Adipocyte (in vitro differentiated cells): ENCODE results near the gene JAKMIP2.
"Not testable (repeated sequence)": the region's sequence is repeated elsewhere in the genome, so short reads cannot be mapped to it uniquely, and the experiment has no call there.

Experiments used
- DNase-seq: peaks from one replicate; pipeline ENCODE4 v3.0.0-alpha.2; 2015; ENCODE audit warnings: low read depth
- H3K27me3 ChIP-seq: replicated peaks from 2 replicates; pipeline ENCODE4 v1.7.0; 2013; ENCODE audit warnings: mild to moderate bottlenecking, low read length, moderate library complexity; ENCODE audit not compliant: control insufficient read depth, insufficient read depth
- H3K36me3 ChIP-seq: 2 replicates; pipeline ENCODE4 v1.7.0; 2013; ENCODE audit warnings: low read length, mild to moderate bottlenecking, moderate library complexity; ENCODE audit not compliant: control insufficient read depth, insufficient read depth, severe bottlenecking
- H3K4me1 ChIP-seq: 2 replicates; pipeline ENCODE4 v1.7.0; 2013; ENCODE audit warnings: mild to moderate bottlenecking, low read length, moderate library complexity; ENCODE audit not compliant: control insufficient read depth, insufficient read depth
- H3K4me3 ChIP-seq: 2 replicates; pipeline ENCODE4 v1.7.0; 2013; ENCODE audit warnings: mild to moderate bottlenecking, low read length, moderate library complexity
- H3K9ac ChIP-seq: 2 replicates; pipeline ENCODE4 v1.7.0; 2013; ENCODE audit warnings: mild to moderate bottlenecking, low read length, moderate library complexity
- H3K9me3 ChIP-seq: 2 replicates; pipeline ENCODE4 v1.7.0; 2013; ENCODE audit warnings: mild to moderate bottlenecking, low read length, moderate library complexity; ENCODE audit not compliant: control insufficient read depth

Gene JAKMIP2

DNA sequence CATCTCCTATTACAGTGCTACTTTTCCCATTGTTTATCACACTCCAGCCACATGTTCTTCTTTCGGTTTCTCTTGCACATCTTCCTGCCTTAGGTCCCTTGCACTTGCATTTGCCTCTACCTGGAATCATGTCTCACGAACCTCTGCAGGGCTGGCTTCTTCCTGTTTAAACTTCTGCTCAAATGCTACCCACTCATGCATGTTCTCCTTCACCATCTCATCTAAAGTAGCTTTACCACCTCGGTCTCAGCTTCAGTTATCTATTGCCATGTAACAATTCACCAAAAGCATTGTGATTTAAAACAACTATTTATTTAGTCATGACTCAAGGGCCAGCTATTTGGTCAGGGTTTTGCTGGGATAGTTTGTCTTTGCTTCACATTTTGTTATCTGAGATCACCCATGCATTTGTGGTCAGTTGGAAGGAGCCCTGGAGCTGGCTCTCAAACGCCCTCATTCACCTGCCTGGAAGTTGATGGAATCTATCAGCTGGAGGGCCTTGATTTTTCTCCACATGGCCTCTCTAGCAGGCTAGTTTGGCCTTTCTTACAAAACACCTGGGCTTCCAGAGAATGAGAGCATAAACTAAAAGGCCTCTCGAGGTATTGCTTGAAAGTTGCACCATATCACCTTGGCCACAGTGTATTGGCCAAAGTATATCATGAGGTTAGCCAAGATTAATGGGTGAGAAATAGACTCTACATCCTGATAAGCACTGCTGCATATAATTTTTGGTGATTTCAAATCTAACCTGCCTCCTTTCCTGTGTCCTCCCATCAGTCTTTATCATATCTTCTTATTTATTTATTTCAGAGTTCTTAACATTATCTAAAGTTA lies 27.5 kb upstream of the JAKMIP2 start:
- Histone ChIP-seq H3K36me3 (no peaks in the 10 kb centered on the region), H3K27me3 (no peaks in the 10 kb centered on the region), H3K9ac (no peak overlapping the region), H3K9me3 (no peaks in the 10 kb centered on the region), H3K4me3 (no peak overlapping the region), H3K4me1 (no peaks in the 10 kb centered on the region)
- DNase-seq = no peak

DNA sequence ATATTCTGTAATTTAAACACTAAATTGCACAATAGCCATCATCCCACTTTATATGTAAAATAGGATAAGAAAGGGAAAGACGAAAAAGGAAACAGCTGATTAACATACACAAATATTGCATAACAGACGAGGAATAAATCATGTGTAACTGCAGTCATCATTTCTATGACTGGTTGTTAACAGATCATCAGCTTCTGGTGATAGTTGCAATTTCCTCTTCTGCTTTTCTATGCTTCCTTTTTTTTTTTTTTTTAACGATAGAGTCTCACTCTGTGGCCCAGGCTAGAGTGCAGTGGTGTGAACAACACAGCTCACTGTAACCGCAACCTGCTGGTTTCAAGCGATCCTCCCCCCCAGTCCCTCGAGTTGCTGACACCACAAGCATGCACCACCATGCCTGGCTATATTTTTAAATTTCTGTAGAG lies 22.5 kb upstream of the JAKMIP2 start:
- DNase-seq = no peak
- no peaks in the 10 kb centered on the region for H3K36me3 ChIP-seq

GRCh38 chr5:147804334-147804733 lies 21.8 kb upstream of the JAKMIP2 start:
- Histone ChIP-seq H3K9me3 (no peaks in the 10 kb centered on the region), H3K9ac (no peak overlapping the region), H3K4me3 (no peak overlapping the region), H3K4me1 (peaks cover 13% of the 10 kb centered on the region), H3K36me3 (no peaks in the 10 kb centered on the region), H3K27me3 (no peaks in the 10 kb centered on the region)
- no peak for DNase-seq

More for the DNA sequence above, 22.5 kb upstream of the JAKMIP2 start:
- Histone ChIP-seq H3K9ac (no peak overlapping the region), H3K4me3 (no peak overlapping the region), H3K9me3 (no peaks in the 10 kb centered on the region), H3K27me3 (no peaks in the 10 kb centered on the region), H3K4me1 (peaks cover 13% of the 10 kb centered on the region)

DNA sequence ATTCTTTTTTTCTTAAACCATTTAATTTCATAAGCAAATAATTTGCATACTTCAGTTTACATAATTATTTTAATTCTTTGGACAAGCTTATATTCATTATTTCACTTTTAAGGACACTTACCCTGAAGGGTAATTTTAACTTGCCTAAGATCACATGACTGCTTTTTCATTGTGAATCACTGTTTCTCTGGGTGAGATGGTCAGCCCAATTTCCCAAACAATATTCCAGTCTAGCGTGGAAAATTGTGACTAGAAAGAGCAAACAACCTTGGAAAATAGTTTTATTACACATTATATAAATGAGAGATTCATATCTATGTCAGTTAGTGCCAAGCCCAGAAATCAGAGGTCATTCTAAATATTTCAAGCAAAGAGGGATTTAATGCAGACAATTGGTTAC lies 21.4 kb upstream of the JAKMIP2 start:
- no peaks in the 10 kb centered on the region for H3K27me3 ChIP-seq
- no peaks in the 10 kb centered on the region for H3K36me3 ChIP-seq
- no peak overlapping the region for H3K9ac ChIP-seq
- DNase-seq = no peak
- no peaks in the 10 kb centered on the region for H3K9me3 ChIP-seq
- H3K4me1 ChIP-seq = peaks cover 13% of the 10 kb centered on the region
- H3K4me3 ChIP-seq = no peak overlapping the region

DNA sequence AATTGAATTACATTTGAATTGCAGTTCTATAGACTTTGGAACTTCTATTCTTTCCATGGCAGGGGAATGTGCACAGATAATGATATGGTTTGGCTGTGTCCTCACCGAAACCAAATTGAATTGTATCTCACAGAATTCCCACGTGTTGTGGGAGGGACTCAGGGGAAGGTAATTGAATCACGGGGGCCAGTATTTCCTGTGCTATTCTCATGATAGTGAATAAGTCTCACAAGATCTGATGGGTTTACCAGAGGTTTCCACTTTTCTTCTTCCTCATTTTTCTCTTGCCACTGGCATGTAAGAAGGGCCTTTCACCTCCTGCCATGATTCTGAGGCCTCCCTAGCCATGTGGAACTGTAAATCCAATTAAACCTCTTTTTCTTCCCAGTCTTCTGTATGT lies 20.6 kb upstream of the JAKMIP2 start:
- DNase-seq, H3K9me3 ChIP-seq, H3K9ac ChIP-seq, H3K36me3 ChIP-seq, H3K4me3 ChIP-seq, H3K27me3 ChIP-seq: not testable (repeated sequence)
- peaks cover 13% of the 10 kb centered on the region for H3K4me1 ChIP-seq

DNA sequence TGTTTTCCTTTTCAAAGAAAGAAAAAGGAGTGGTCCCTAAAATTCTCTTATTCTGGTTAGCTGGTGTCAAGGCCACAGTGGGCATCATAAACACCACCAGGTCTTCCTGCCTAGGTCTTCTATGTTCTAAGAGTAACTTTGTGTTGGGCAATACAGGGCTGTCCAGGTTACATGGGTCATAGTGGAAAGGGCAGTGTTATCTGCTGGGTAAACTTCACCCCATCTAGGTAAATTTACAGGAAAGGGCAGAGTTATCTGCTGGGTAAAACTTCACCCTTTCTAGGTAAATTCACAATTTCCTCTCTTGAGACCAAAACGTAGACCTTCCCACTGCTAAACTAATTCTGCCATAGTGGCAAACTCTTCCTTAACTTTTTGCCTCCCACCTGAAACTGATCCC lies 18.9 kb upstream of the JAKMIP2 start:
- no peak overlapping the region for H3K9ac ChIP-seq
- DNase-seq = no peak
- H3K4me1 ChIP-seq = peaks cover 13% of the 10 kb centered on the region
- H3K9me3 ChIP-seq = no peaks in the 10 kb centered on the region
- no peaks in the 10 kb centered on the region for H3K36me3 ChIP-seq
- no peak overlapping the region for H3K4me3 ChIP-seq
- H3K27me3 ChIP-seq = no peaks in the 10 kb centered on the region

DNA sequence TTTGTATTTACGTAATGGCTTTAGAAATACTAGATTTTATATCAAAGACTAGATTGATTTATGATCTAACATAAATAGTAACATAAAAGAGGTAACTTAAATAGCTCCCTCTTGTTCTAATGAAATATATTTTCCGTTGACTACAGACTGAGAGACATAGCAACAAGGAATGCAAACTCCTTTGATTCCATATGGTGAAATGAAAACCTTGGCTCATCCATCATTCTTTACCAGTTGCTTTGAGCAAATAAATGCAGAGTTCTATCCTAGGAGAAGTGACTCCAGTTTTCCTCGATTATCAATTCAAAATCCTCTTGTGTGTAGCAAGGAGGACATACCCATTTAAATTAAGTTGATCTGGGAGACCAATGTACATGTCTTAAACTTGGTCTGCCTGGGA lies 18.0 kb upstream of the JAKMIP2 start:
- Histone ChIP-seq H3K4me1 (peaks cover 15% of the 10 kb centered on the region), H3K9me3 (no peaks in the 10 kb centered on the region), H3K27me3 (no peaks in the 10 kb centered on the region), H3K36me3 (no peaks in the 10 kb centered on the region), H3K9ac (no peak overlapping the region), H3K4me3 (no peak overlapping the region)
- no peak for DNase-seq

GRCh38 chr5:147796556-147797308 lies 14.2 kb upstream of the JAKMIP2 start:
- Histone ChIP-seq H3K36me3 (no peaks in the 10 kb centered on the region), H3K4me3 (no peak overlapping the region), H3K9ac (no peak overlapping the region), H3K4me1 (peaks cover 2% of the 10 kb centered on the region), H3K9me3 (no peaks in the 10 kb centered on the region), H3K27me3 (no peaks in the 10 kb centered on the region)
- no peak for DNase-seq

DNA sequence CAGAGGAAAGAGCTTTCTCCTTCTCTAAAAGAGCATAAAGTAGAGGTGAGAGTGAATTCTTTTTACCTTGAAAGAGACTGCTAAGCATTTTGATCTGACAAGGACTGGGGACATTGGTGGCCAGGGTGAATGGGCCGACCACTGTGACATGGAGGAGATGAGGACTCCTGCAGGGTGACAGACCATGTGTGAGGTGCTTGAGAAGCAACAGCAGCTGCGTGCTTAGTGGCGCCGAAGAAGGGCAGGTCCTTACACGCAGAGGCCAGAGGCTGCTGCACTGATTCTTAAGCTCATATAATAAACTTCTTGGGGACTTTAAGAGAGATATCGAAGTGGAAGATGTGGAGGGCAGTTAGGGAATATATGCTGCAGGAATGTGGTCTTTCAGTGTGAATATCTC lies 8.7 kb upstream of the JAKMIP2 start:
- no peak overlapping the region for H3K9ac ChIP-seq
- no peaks in the 10 kb centered on the region for H3K9me3 ChIP-seq
- H3K36me3 ChIP-seq = no peaks in the 10 kb centered on the region
- no peak for DNase-seq
- H3K4me3 ChIP-seq = no peak overlapping the region
- H3K27me3 ChIP-seq = peaks cover 1% of the 10 kb centered on the region
- no peaks in the 10 kb centered on the region for H3K4me1 ChIP-seq

DNA sequence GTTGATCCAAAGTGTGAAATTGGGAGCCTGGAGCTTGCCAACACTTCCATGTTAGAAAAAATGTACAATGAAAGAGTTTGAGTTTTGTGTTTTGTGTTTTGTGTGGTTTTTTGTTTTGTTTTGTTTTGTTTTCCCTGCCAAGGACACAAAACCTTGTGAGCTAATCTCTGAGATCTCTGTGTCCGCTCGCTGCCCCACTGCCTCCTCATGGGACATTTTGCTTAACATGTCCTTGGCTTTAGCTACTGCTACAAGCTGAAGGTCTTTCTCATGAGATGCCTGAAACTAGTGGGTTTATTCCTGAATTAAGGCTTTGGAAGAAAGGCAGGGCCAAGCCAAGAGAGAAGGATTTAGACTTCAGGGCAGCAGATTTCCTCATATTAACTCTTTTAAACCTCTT lies 7.3 kb upstream of the JAKMIP2 start:
- DNase-seq = no peak
- no peaks in the 10 kb centered on the region for H3K4me1 ChIP-seq
- peaks cover 4% of the 10 kb centered on the region for H3K27me3 ChIP-seq
- no peak overlapping the region for H3K4me3 ChIP-seq
- H3K36me3 ChIP-seq = no peaks in the 10 kb centered on the region
- no peaks in the 10 kb centered on the region for H3K9me3 ChIP-seq
- H3K9ac ChIP-seq = no peak overlapping the region

DNA sequence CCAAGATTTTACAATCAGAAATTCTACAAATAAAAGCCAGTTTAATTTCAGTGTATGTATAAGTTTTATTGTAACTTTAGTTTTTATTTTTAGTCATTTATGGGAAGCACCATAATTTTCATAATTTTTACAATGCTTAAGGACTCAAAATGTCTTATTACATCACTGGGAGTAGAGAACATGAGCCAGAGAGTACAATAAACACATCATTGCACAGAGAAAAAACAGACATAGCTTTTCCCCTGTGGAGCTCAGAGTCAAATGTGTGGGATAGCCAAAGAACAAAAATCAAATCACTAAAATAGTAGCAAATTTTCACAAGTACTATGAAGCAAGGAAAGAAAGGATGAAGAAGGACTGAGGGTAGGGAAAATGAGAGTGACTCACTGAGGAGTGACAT lies 5.5 kb upstream of the JAKMIP2 start:
- peaks cover 4% of the 10 kb centered on the region for H3K27me3 ChIP-seq
- no peak for DNase-seq

More for the DNA sequence above, 5.5 kb upstream of the JAKMIP2 start:
- Histone ChIP-seq H3K9me3 (no peaks in the 10 kb centered on the region), H3K9ac (no peak overlapping the region), H3K36me3 (no peaks in the 10 kb centered on the region), H3K4me3 (no peak overlapping the region), H3K4me1 (no peaks in the 10 kb centered on the region)
